NCI-H2029 treated with DMSO at 0.1 percent for 48 hours (cell line): ENCODE measurements around the gene USP6.
"Not testable (repeated sequence)": the region's sequence is repeated elsewhere in the genome, so short reads cannot be mapped to it uniquely, and the experiment has no call there.

Experiments
- DNase-seq: peaks from one replicate; lab custom pipeline; 2025; lab: John Stamatoyannopoulos, UW

USP6 gene

DNA sequence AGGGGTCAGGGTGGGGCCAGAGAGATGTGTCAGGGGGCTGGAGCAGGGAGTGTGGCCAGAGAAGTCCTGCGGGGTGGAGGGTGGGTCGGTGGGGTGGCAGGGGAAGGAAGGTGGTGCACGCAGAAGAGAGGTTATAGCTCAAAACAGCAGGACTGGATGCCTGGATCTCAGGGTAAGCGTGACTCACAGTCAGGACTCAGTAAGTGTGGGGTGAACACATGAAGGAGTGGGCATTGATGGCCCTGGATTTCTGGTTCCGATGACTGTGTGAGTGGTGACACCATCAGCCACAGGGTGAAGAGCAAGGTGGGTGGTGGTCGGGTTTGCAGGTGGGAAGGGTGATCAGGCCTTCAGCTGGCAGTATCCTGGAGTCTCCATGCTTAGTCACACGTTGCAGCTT is 6.2 kb downstream of the USP6 start:
- DNase-seq, result not testable (repeated sequence)

- no peak for DNase-seq
Observed at GRCh38 chr17:5122586-5123342, 6.9 kb downstream of the USP6 start.

GRCh38 chr17:5123343-5124124 is 7.7 kb downstream of the USP6 start:
- DNase-seq, result no peak

GRCh38 chr17:5124125-5124760 is 8.4 kb downstream of the USP6 start:
- not testable (repeated sequence) for DNase-seq

- DNase-seq, result not testable (repeated sequence)
Observed at GRCh38 chr17:5124896-5125295, 9.1 kb downstream of the USP6 start.

GRCh38 chr17:5126719-5127488 is 11.1 kb downstream of the USP6 start:
- no peak for DNase-seq

DNA sequence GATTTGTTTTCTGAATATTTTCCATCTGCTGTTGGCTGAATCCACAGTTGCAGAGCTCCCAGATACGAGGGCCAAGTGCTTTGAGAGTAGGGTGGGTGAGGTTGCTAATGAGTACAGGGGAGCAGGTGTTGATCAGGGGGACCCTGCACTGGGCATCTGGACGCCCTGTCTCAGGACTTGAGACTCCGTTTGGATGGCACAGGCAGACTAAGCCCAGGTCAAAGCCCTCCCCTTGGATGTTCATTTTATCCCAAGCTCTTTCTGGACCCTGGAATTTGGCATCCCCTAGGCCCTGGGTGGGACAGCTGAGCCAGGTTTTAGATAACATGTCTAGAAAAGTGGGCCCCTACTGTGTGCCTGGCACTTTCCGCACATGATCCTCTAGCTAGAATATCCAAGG is 12.1 kb downstream of the USP6 start:
- no peak for DNase-seq

DNA sequence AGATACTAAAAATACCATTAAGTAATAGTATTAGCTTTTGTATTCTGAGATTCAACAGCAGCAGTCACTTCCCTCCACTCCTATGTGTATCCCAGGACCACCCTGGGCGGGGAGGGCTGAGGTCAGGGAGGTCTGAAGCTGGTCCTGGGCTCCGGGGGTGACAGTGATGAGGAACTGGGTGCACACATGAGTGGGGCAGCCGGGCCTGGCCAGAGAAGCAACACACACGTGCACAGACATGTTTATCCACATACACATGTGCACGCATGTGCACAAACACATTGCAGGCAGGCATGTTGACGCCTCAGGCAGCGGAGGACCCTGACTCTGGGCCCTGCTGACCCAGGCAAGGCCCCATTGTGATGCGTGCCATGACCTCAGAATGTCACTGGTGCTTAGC is 12.6 kb downstream of the USP6 start:
- not testable (repeated sequence) for DNase-seq

- DNase-seq, result no peak
Observed at GRCh38 chr17:5128905-5129535, 13.2 kb downstream of the USP6 start.

GRCh38 chr17:5129770-5130169 is 13.9 kb downstream of the USP6 start:
- DNase-seq, result not testable (repeated sequence)

- not testable (repeated sequence) for DNase-seq
Observed at GRCh38 chr17:5130261-5130660, 14.4 kb downstream of the USP6 start.

DNA sequence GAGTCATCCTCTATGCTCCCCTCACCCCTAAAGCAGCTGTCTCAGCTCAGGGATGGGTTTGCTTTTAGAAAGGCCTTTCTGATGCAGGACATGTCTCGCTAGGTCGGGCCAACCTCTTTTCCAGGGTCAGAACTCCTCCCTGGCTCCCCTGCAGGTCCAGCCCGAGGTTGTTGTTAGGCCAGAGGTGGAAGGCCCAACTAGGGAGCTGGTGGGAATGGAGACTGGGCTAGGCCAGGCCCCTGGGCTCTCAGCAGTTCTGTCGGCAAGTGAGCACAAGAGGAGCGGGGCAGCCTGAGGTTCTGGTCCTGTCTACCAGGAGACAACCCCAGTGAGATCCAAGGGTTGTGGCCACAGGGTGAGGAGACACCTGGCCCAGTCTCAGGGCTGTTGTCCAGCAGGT is 14.9 kb downstream of the USP6 start:
- DNase-seq, result not testable (repeated sequence)

DNA sequence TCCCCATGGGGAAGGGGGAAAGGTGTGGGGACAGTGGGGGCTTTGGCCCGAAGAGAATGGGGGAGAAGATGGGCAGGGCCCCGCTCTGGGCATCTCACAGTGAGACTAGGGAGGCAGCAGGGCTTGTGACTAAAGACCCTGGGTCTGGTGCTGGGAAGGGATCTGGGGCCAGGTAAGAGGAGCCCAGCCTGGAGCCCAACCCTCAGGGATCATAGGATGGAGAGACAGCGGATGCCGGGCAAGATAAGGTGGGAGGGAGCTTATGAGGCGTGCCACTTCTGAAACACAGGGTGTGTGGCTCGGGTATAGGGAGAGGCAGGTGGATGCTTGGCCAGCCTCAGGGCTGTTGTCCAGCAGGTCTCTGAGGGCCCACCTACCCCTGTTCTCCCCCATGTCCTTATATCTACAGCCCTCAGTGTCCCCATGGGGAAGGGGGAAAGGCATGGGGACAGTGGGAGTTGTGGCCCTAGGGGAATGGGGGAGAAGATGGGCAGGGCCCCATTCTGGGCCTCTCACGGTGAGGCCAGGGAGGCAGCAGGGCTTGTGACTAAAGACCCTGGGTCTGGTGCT is 15.4 kb downstream of the USP6 start:
- DNase-seq, result no peak

GRCh38 chr17:5131799-5132502 is 16.1 kb downstream of the USP6 start:
- not testable (repeated sequence) for DNase-seq

DNA sequence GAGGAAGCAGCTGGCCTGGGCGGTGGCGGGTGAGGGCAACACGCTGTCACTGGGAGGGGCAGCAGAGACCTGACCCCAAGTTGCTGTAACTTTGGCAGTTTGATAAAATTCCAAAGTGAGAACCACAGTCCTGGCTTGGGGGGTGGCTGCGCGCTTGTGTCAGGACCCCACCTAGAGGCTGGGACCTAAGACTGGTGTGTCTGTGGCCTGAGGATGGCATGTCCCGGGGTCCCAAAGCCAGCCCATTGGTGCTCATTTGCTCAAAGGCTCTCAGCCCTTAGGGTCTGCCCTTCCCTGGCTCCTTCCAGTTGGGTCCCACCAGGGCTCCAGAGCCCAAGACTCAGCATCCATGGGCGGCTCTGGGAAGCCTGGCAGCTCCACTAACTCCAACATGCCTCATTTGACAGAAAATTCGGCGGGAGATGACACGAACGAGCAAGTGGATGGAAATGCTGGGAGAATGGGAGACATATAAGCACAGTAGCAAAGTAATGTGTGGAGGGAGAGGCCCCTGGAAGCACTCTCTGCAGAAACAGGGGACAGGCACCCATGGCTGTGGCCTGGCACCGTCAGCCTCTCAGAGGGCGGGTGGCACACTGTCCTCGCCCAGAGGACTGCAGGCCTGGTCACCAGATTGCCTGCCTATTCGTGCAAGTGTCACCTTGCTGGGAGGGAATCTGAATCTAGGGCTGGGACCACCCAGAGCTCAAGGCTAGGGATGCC is 16.8 kb downstream of the USP6 start:
- not testable (repeated sequence) for DNase-seq

- DNase-seq, result no peak
Observed at GRCh38 chr17:5133311-5133710, 17.5 kb downstream of the USP6 start.

- DNase-seq, result not testable (repeated sequence)
Observed at GRCh38 chr17:5133961-5134360, 18.1 kb downstream of the USP6 start.

DNA sequence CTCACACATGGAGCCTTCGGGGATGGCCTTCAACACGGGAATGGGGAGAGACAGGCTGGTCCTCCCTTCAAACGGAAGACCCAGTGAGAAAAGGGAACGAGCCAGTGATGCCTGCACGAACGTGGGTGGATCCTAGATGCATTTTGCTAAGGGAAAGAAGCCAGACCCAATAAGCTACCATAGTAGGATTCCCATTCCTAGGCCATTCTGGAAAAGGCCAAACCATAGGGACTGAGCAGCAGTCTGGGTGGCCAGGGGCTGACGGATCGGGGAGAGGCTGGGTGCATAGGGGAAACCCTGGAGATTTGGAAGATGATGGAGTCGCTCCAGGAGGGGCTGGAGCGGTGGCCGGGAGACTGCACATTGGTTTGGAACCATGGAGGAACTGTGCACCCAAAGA is 18.7 kb downstream of the USP6 start:
- not testable (repeated sequence) for DNase-seq

GRCh38 chr17:5135131-5135712 is 19.4 kb downstream of the USP6 start:
- not testable (repeated sequence) for DNase-seq
